ENCODE data around the gene PLEKHJ1.
"Not testable (repeated sequence)": the region's sequence is repeated elsewhere in the genome, so short reads cannot be mapped to it uniquely, and the experiment has no call there.

The PLEKHJ1 gene

GRCh38 chr19:2219726-2220125 is 16.4 kb downstream of the PLEKHJ1 start:
- DNase-seq (ENCODE audit: low spot score), result no peak

GRCh38 chr19:2217591-2217990 is 18.5 kb downstream of the PLEKHJ1 start:
- no peak for DNase-seq (ENCODE audit: low spot score)

GRCh38 chr19:2216361-2217225 is 19.5 kb downstream of the PLEKHJ1 start:
- DNase-seq (ENCODE audit: low spot score), result no peak

DNA sequence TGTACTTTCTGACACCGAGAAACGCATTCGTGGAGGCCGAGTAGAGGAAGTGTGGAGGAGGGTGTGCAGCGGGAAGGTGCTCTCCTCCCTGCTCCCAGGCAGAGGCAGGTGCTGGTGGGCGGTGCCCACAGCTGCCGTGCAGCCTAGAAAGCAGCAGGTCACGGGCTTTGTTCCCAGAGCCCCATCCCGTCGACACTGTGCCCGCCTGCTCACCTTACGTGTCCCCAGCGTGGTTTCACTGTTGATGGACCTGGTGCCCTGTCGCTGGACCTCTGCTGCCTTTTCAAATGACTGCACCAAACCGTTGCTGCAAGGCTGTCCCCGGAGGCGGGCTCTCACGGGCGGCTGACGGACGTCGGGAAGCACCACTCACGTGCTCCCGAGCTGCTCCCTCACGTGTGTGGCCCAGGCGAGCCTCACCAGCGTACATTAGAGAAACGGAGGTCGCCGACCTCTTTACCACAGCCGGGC is 20.8 kb downstream of the PLEKHJ1 start:
- DNase-seq (ENCODE audit: low spot score), result no peak

GRCh38 chr19:2214251-2214650 is 21.9 kb downstream of the PLEKHJ1 start:
- DNase-seq (ENCODE audit: low spot score), result no peak

DNA sequence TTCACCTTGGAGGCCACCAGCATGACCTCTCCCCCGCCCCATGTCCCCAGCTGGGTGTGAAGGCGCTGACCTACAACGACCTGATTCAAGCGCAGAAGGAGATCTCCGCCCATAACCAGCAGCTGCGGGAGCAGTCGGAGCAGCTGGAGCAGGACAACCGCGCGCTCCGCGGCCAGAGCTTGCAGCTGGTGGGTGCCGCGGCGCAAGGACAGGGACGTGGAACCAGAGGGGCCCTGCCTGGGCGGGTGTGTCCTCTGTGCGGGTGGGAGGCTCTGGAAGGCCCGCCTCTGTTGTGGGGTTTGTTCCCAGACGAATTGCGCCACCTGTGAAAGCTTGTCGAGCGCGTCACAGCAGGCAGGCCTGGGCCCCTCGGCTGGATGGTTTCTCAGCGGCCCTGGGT is 22.3 kb downstream of the PLEKHJ1 start:
- no peak for DNase-seq (ENCODE audit: low spot score)

GRCh38 chr19:2212861-2213711 is 23.0 kb downstream of the PLEKHJ1 start:
- DNase-seq (ENCODE audit: low spot score), result no peak

DNA sequence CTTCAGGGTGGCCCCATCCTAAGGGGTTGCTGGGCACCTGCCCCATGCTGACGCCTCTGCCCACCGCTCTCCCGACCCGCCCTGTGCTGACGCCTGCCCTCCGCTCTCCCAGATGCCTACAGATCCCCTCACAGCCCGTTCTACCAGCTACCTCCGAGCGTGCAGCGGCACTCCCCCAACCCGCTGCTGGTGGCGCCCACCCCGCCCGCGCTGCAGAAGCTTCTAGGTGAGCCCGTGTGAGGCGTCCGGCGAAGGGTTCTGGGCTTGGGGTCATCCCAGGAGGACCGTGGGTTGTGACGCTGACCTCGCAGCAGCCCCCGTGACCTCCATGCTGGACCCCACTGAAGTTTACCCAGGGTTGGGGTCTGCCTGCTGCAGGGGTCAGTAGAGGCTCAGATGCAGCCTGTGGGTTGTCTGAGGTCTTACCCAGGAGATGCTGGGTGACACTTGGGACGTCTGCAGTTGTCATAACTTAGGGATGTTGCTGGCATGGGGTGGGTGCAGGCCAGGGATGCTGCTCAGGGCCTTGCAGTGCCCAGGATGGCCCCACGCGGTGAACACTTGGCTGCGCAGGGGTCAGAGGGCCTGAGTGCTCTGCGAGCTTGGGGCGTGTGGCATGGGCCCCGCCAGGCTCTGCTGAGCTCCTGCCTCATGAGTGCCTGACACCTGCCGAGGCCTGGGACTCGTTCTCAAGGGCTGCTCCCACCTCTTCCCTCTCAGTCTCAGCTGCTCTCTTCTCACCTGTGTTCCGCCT is 25.0 kb downstream of the PLEKHJ1 start:
- DNase-seq (ENCODE audit: low spot score), result no peak

GRCh38 chr19:2210206-2210605 is 25.9 kb downstream of the PLEKHJ1 start:
- DNase-seq (ENCODE audit: low spot score), result no peak

DNA sequence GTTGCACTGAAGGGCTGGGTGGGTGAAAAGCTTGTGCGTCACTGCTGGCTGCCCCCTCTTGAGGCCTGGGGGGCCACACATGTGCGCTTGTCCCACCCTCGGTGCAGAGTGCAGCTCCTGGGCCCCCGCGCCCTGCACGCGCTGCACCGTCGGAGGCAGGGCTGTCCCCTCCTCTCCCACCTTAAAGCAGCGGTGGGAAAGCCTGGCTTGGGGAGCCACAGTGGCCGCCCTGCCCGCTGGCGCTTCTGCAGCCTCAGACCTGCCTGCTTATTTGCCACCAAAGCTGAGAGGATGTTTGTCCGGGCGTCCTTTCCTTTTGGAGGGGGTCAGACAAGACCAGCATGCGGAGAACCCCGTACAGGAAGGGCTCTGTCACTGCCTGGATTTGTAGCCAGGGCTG is 26.7 kb downstream of the PLEKHJ1 start:
- no peak for DNase-seq (ENCODE audit: low spot score)

GRCh38 chr19:2208975-2209374 is 27.2 kb downstream of the PLEKHJ1 start:
- DNase-seq (ENCODE audit: low spot score), result peak; percentile 46

GRCh38 chr19:2207991-2208860 is 27.9 kb downstream of the PLEKHJ1 start:
- peak; percentile 97 for DNase-seq (ENCODE audit: low spot score)

GRCh38 chr19:2207008-2207407 is 29.1 kb downstream of the PLEKHJ1 start:
- no peak for DNase-seq (ENCODE audit: low spot score)

- no peak for DNase-seq (ENCODE audit: low spot score)
Measured at GRCh38 chr19:2202366-2202765, 33.8 kb downstream of the PLEKHJ1 start.

DNA sequence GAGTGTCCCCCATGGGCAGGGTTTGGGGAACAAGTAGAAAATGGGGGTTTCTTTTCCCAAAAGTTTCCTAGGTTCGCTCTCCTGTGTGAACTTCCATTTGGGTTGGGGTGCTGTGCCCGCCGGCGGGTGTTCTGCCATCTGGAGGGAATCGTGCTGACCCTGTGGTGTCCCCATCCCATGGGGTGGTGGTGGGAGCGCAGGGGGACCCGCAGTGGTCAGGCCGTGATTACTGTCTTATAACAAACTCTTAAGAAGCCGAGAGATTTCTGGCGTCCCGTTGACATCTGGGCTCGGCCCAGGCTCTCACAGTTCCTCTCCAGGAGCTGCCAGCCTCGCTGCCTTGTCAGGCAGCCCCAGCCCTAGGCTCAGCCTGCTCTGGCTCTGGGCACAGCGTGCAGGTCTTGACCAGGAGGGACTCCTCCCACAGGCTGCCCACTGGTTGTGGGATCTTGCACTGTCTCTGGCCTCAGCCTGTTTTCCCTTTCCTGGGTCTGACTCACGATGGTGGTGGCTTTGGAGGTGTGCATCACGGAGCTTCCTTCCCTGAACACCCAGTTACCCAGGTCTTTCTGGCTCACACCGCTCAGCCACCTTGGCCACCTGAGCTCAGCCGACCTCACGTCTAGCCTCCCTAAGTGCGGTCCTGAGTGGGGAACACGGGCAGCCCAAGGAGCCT is 34.5 kb downstream of the PLEKHJ1 start:
- DNase-seq (ENCODE audit: low spot score), result no peak

GRCh38 chr19:2200624-2201294 is 35.4 kb downstream of the PLEKHJ1 start:
- not testable (repeated sequence) for DNase-seq (ENCODE audit: low spot score)

DNA sequence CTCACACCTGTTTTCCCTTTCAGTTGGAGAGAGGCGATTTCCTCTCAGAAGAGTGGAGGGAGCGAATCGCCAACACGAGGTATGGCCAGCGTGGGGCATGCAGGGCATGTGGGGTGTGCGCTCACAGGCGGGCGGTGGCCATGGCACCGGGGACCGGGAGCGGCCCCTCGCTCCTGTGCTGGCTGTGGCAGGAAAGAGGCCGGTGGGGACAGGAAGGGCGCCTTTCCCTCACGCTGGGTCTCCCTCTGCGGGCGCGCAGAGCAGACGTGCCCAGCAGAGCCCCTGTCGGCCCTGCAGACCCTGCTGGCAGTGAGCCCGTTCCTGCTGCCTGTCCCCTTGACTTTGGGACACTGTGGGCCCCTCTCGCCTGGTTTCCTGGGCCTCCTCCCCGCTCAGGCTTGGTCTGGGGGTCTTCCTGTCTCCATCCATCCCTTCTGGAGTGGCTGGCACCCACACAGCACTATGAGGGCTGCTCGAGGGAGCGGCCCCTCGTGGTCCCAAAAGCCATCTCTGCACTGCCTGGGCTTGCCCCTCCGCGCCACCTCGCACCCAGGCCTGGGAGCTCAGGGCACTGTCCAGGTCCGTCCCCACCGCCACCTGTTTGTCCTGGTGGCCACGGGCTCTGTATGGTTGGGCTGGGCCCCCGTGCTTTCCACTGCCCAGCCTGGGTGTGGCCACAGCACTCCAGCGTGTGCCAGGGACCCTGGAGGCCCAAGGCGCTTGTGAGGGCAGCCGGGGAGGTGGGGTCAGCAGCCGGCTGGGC is 36.1 kb downstream of the PLEKHJ1 start:
- DNase-seq (ENCODE audit: low spot score), result no peak

- no peak for DNase-seq (ENCODE audit: low spot score)
Measured at GRCh38 chr19:2199215-2199614, 36.9 kb downstream of the PLEKHJ1 start.

GRCh38 chr19:2198317-2198716 is 37.8 kb downstream of the PLEKHJ1 start:
- no peak for DNase-seq (ENCODE audit: low spot score)
